Smooth muscle cell (in vitro differentiated cells): ENCODE results near the gene MAP3K21. TPM values are rescaled to one million over a fixed set of nuclear protein-coding genes. Genes with fewer than 3 reads are reported as not detected.

Experiments
- DNase-seq: peaks from one replicate; lab custom pipeline; 2025; ENCODE audit not compliant: unreplicated experiment; lab: John Stamatoyannopoulos, UW
- H2AFZ ChIP-seq: fragments of 200-600 bp; sonication (generic); 2 replicates; pipeline ENCODE4 v1.6.0; 2016; ENCODE audit warnings: antibody characterized with exemption, low read depth, mild to moderate bottlenecking
- H3F3A ChIP-seq: fragments of 200-600 bp; sonication (generic); 2 replicates; pipeline ENCODE4 v1.6.0; 2017; ENCODE audit warnings: antibody characterized with exemption, low read depth
- H3K27ac ChIP-seq: fragments of 200-600 bp; sonication (generic); 2 replicates; pipeline ENCODE4 v1.5.1; 2016; ENCODE audit warnings: low read depth, mild to moderate bottlenecking
- H3K27me3 ChIP-seq: fragments of 200-600 bp; sonication (generic); 2 replicates; pipeline ENCODE4 v1.6.1; 2016; ENCODE audit warnings: low read depth, mild to moderate bottlenecking
- H3K36me3 ChIP-seq: fragments of 200-600 bp; sonication (generic); 2 replicates; pipeline ENCODE4 v1.5.1; 2016; ENCODE audit warnings: low read depth
- H3K4me1 ChIP-seq: fragments of 200-600 bp; sonication (generic); 2 replicates; pipeline ENCODE4 v1.5.1; 2016; ENCODE audit warnings: low read depth
- H3K4me2 ChIP-seq: fragments of 200-600 bp; sonication (generic); 2 replicates; pipeline ENCODE4 v1.6.0; 2016; ENCODE audit warnings: mild to moderate bottlenecking
- H3K4me3 ChIP-seq: fragments of 200-600 bp; sonication (generic); 2 replicates; pipeline ENCODE4 v1.5.1; 2016; ENCODE audit warnings: mild to moderate bottlenecking
- H3K79me2 ChIP-seq: fragments of 200-600 bp; sonication (generic); 2 replicates; pipeline ENCODE4 v1.6.0; 2016; ENCODE audit warnings: low read depth, mild to moderate bottlenecking
- H3K9ac ChIP-seq: fragments of 200-600 bp; sonication (generic); 2 replicates; pipeline ENCODE4 v1.6.0; 2016; ENCODE audit warnings: low read depth
- H3K9me3 ChIP-seq: fragments of 200-600 bp; sonication (generic); replicated peaks from 2 replicates; pipeline ENCODE4 v1.5.1; 2016; ENCODE audit warnings: low read depth
- H4K20me1 ChIP-seq: fragments of 200-600 bp; sonication (generic); 2 replicates; pipeline ENCODE4 v1.6.0; 2016; ENCODE audit warnings: low read depth
- WGBS: methylation state at CpG from one replicate; pipeline ENCODE4 v1.1.7; 2016; ENCODE audit warnings: low lambda C conversion rate; 5-methylcytosine and 5-hydroxymethylcytosine counted together
- polyA plus RNA-seq: library from polyadenylated mRNA; unstranded; fragments of >200 nt; fragmentation: Nextera tagmentation; extraction: Ambion mirVana; gene quantifications from 2 replicates; pipeline ENCODE4 v1.2.1, GENCODE V29; 2016
- total RNA-seq: library from RNA; depleted of rRNA; stranded (reverse); fragments of >200 nt; gene quantifications from 2 replicates; pipeline ENCODE4 v1.2.3, GENCODE V29; 2014
- TF ChIP-seq, protein P1 (sequence below): fragments of 200-600 bp; sonication (generic); IDR thresholded peaks from 2 replicates; pipeline ENCODE4 v1.5.1; 2017; ENCODE audit warnings: borderline replicate concordance, mild to moderate bottlenecking, antibody characterized with exemption; ENCODE audit not compliant: insufficient read depth, poor library complexity, severe bottlenecking

Gene MAP3K21
- total and polyA plus RNA-seq, 2 experiments from 2014 or later, result 0.40 to 2.4 TPM

DNA sequence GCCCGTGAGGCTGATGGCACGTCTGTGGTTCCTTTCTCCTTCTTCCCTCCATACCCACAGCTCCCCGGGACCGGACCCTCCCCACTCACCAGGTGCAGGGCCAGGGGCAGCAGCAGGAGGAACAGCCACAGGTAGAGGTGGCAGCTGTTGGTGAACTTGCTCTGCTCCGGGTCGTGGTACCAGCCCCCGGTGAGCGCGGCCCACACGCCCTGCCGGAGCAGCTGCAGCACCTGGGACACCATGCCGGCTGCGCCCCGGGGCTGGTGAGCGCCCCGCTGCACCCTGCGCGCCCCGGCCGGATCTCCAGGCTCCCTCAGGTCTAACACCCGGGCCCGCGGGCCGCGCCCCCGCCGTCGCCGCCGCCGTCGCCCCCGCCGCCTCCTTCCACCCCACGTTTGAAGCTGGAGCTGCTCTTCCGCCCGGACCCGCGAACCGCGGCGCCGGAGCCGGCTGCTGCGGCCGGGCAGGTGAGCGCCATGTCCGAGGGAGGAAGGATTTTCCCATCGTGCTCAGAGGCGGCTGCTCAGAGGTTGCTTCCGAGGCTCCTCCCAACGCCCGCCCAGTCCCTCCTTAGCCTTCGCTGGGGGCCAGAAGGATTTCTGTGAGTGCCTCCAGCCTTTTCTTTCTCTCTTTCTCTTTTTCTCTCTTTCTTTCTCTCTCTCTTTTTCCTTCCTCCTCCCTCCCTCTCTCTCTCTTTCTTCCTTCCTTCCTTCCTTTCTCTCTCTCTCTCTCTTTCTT lies 32.1 kb upstream of the MAP3K21 start, which contains the start of gene PCNX2:
Gene PCNX2 (minus strand): TSS at position 489 of the 738 bp plus-strand sequence. CDS start 247 bp downstream, at position 242.
- peak within 1 kb of the TSS; percentile 67 for H3K9ac ChIP-seq
- H3K79me2 ChIP-seq, result peaks cover 19% of the 10 kb centered on the region
- peak within 1 kb of the TSS; percentile 95 for H2AFZ ChIP-seq
- H3K4me3 ChIP-seq, result peak within 1 kb of the TSS; percentile 81
- no peaks in the 10 kb centered on the region for H3K9me3 ChIP-seq
- peak within 1 kb of the TSS; percentile 87 for H3K27ac ChIP-seq
- peaks cover 6% of the 10 kb centered on the region for H3F3A ChIP-seq
- peaks cover 4% of the 10 kb centered on the region for H3K4me1 ChIP-seq
- H3K4me2 ChIP-seq, result peak within 1 kb of the TSS; percentile 96
- no peaks in the 10 kb centered on the region for H3K36me3 ChIP-seq
- TF ChIP-seq, protein P1, sequence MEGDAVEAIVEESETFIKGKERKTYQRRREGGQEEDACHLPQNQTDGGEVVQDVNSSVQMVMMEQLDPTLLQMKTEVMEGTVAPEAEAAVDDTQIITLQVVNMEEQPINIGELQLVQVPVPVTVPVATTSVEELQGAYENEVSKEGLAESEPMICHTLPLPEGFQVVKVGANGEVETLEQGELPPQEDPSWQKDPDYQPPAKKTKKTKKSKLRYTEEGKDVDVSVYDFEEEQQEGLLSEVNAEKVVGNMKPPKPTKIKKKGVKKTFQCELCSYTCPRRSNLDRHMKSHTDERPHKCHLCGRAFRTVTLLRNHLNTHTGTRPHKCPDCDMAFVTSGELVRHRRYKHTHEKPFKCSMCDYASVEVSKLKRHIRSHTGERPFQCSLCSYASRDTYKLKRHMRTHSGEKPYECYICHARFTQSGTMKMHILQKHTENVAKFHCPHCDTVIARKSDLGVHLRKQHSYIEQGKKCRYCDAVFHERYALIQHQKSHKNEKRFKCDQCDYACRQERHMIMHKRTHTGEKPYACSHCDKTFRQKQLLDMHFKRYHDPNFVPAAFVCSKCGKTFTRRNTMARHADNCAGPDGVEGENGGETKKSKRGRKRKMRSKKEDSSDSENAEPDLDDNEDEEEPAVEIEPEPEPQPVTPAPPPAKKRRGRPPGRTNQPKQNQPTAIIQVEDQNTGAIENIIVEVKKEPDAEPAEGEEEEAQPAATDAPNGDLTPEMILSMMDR, result no peak
- H3K27me3 ChIP-seq, result no peaks in the 10 kb centered on the region
- WGBS, result under 1% methylated on average over 44 of the region's 54 CpGs
- H4K20me1 ChIP-seq, result no peaks in the 10 kb centered on the region
- DNase-seq, result no peak

DNA sequence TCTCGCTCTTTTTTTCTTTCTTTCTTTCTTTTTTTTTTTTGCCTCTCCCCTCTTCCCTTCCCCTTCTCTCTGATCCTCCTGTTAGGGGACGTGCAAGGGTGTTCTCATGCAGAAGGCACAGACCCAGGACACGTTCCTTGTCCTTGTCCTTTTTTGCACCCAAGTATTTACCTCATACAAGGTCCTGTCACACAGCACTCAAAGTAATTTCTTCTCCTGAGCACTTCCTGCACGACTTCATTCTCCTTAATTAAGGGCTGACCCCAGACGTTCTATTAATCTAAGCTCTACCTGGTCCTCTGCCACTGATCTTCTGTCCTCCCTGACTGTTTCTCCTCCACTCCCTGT lies 31.6 kb upstream of the MAP3K21 start:
- H3K79me2 ChIP-seq, result peaks cover 14% of the 10 kb centered on the region
- H3K36me3 ChIP-seq, result peaks cover under 1% of the 10 kb centered on the region
- TF ChIP-seq, protein P1, result no peak
- H3K27me3 ChIP-seq, result no peaks in the 10 kb centered on the region
- WGBS, result 12% methylated on average over 5 of the region's 5 CpGs
- H3K9ac ChIP-seq, result no peak overlapping the region
- peaks cover 6% of the 10 kb centered on the region for H3F3A ChIP-seq
- H3K9me3 ChIP-seq, result no peaks in the 10 kb centered on the region
- DNase-seq, result no peak
- H3K4me3 ChIP-seq, result peak overlapping the region; percentile 81
- peak overlapping the region; percentile 95 for H2AFZ ChIP-seq
- peaks cover 4% of the 10 kb centered on the region for H3K4me1 ChIP-seq
- H4K20me1 ChIP-seq, result no peaks in the 10 kb centered on the region
- peak overlapping the region; percentile 96 for H3K4me2 ChIP-seq
- H3K27ac ChIP-seq, result no peak overlapping the region

DNA sequence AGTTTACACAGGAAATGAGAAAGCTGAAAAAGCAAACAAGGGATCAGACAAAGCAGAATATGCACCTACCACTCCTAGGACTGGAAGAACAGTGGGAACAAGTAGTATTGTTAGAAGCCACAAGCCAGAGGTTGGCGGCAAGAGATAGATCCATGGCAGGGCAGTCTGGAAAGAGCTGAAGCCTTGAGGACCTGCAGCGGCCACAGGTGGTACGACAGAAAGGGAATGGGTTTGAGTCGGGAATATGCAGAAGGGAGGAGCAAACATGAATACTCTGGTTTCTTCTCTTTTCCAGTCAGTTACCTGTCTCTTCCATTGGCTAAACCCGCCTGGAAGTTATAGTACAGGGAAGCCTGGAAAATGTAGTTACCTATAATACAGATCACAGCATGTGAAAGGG lies 28.1 kb upstream of the MAP3K21 start:
- no peak overlapping the region for H3K4me3 ChIP-seq
- H3K79me2 ChIP-seq, result peaks cover under 1% of the 10 kb centered on the region
- H3K36me3 ChIP-seq, result peaks cover 4% of the 10 kb centered on the region
- H3K9me3 ChIP-seq, result peaks cover 7% of the 10 kb centered on the region
- no peak overlapping the region for H3K4me2 ChIP-seq
- no peak overlapping the region for H3K9ac ChIP-seq
- DNase-seq, result no peak
- H4K20me1 ChIP-seq, result no peaks in the 10 kb centered on the region
- H3K4me1 ChIP-seq, result peaks cover 3% of the 10 kb centered on the region
- TF ChIP-seq, protein P1, result no peak
- H2AFZ ChIP-seq, result no peak overlapping the region
- H3K27ac ChIP-seq, result no peak overlapping the region
- H3K27me3 ChIP-seq, result no peaks in the 10 kb centered on the region
- H3F3A ChIP-seq, result no peaks in the 10 kb centered on the region
- WGBS, result 77% methylated on average over 5 of the region's 5 CpGs

DNA sequence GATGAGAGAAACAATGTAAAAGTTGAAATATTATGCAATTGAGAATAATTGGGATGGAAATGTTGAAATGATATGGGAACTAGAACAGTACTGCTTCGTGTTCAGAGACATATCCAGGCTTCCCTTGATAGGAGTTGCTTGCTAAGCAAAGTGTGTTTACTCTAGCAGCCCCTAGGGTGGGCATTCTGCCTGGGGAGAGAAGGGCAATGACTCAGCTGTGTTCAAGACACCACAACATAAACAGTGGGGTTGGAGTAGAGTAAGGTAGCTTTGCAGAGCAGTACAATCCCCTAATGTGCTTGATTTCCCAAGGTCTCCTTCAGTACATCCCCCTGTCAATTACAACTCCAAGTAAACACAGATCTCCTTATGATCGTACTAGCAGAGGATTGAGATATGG lies 27.2 kb upstream of the MAP3K21 start:
- H3K9ac ChIP-seq, result no peak overlapping the region
- peaks cover 4% of the 10 kb centered on the region for H3K36me3 ChIP-seq
- H2AFZ ChIP-seq, result no peak overlapping the region
- TF ChIP-seq, protein P1, result no peak
- H3K4me1 ChIP-seq, result no peaks in the 10 kb centered on the region
- no peak overlapping the region for H3K27ac ChIP-seq
- no peaks in the 10 kb centered on the region for H3K79me2 ChIP-seq
- H3K9me3 ChIP-seq, result peaks cover 7% of the 10 kb centered on the region
- WGBS, result 77% methylated on average over 2 of the region's 2 CpGs
- H3K27me3 ChIP-seq, result no peaks in the 10 kb centered on the region
- H4K20me1 ChIP-seq, result no peaks in the 10 kb centered on the region
- no peaks in the 10 kb centered on the region for H3F3A ChIP-seq
- no peak overlapping the region for H3K4me3 ChIP-seq
- H3K4me2 ChIP-seq, result no peak overlapping the region
- DNase-seq, result no peak
